GM10266 (cell line): ENCODE data around the gene PGLYRP2.
"Not testable (repeated sequence)": the region's sequence is repeated elsewhere in the genome, so short reads cannot be mapped to it uniquely, and the experiment has no call there.

Experiments
- DNase-seq: peaks from one replicate; pipeline ENCODE4 v3.0.0; 2012; ENCODE audit errors: extremely low spot score
- TF ChIP-seq, protein P1 (sequence below): IDR thresholded peaks from 2 replicates; pipeline ENCODE4 v1.5.1; 2012; ENCODE audit warnings: mild to moderate bottlenecking, low read depth; ENCODE audit not compliant: control insufficient read depth, insufficient read depth; ENCODE audit errors: missing control alignments

Gene PGLYRP2

DNA sequence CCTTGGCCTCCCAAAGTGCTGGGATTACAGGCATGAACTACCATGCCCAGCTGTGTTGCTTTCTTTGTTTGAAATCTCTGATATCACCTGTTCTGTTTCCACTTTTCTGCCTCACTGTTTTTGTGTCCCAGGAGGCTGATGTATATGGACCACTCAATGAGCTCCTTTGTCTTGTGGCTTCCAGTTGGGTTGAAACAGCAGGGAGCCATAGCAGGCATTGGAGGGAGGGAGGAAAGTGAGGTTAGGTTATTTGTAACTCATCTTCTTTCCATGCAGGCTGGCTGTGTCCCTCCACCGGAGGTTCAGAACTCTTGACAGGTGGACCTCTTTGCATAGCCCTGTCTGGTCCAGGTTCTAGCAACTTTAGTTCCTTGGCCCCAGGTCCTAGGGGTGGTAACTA is 23.0 kb upstream of the PGLYRP2 start:
- DNase-seq, result no peak
- TF ChIP-seq, protein P1, sequence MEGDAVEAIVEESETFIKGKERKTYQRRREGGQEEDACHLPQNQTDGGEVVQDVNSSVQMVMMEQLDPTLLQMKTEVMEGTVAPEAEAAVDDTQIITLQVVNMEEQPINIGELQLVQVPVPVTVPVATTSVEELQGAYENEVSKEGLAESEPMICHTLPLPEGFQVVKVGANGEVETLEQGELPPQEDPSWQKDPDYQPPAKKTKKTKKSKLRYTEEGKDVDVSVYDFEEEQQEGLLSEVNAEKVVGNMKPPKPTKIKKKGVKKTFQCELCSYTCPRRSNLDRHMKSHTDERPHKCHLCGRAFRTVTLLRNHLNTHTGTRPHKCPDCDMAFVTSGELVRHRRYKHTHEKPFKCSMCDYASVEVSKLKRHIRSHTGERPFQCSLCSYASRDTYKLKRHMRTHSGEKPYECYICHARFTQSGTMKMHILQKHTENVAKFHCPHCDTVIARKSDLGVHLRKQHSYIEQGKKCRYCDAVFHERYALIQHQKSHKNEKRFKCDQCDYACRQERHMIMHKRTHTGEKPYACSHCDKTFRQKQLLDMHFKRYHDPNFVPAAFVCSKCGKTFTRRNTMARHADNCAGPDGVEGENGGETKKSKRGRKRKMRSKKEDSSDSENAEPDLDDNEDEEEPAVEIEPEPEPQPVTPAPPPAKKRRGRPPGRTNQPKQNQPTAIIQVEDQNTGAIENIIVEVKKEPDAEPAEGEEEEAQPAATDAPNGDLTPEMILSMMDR, result no peak

GRCh38 chr19:15501596-15501995 is 22.3 kb upstream of the PGLYRP2 start:
- TF ChIP-seq, protein P1, result no peak
- DNase-seq, result no peak

DNA sequence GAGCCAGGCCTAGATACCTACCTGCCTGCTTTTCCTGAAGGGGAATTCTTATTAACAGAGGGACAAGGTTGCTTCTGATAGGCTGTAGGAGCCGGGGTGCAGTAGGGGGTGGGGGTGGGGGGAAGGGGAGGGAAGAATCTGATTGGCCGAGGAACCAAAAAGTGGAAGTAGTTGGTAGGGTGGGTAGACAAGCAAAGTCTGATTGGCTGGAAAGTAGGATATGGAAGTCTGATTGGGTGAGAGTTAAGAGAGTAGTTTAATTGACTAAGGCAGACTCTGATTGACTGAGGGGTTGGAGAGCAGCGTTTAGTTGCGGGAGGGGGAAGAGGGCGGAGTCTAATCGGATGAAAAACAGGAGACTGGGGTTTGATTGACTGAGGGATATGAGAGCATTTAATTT is 19.6 kb upstream of the PGLYRP2 start:
- DNase-seq, result no peak

DNA sequence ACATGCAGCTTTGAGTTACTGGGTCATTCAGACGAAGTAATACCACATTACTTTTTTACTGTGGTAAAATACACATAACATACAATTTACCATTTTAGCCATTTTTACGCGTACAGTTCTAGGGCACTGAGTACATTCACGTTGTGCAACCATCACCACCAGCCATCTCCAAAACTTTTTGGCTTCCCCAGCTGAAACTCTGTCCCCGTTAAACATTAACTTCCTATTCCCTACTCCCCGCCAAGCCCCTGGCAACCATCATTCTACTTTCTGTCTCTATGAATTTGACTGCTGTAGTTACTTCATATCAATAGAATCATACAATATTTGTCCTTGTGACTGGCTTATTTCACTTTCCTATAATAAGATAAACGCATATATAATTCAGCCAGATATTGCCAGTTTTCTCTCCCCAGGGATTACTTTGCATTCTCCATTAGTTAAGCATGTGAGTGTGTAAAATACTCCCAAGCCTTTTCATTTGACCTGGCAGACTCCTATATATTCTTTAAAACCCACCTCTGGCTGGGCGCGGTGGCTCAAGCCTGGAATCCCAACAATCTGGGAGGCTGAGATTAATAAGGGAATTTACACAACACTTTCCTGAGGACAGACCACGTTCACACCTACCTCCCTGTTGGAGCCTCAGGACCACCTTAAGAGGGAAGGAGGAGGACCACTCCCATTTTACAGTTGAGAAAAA is 19.0 kb upstream of the PGLYRP2 start:
- DNase-seq, result no peak
- TF ChIP-seq, protein P1, result no peak

More for the DNA sequence above, 19.6 kb upstream of the PGLYRP2 start:
- TF ChIP-seq, protein P1, result no peak

GRCh38 chr19:15495151-15495550 is 15.8 kb upstream of the PGLYRP2 start:
- TF ChIP-seq, protein P1, result no peak
- DNase-seq, result no peak

GRCh38 chr19:15488489-15489226 is 9.4 kb upstream of the PGLYRP2 start:
- TF ChIP-seq, protein P1, result no peak
- DNase-seq, result no peak

DNA sequence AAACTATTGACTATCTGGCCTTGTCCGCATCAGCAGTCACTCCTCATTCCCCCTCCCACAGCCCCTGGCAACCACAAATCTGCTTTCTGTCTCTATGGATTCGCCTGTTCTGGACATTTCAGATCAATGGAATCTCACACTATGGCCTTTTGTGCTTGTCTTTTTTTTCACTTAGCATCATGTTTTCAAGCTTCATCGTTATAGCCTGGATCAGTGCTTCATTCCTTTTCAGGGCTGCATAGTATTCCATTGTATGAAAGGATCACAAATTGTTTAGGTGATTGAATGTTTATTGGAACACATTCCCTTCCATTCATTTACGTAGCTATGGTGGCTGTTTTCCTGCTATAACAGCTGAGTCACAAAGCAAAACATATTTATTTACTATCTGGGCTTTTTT is 7.7 kb upstream of the PGLYRP2 start:
- TF ChIP-seq, protein P1, result no peak
- DNase-seq, result no peak

GRCh38 chr19:15485768-15486167 is 6.5 kb upstream of the PGLYRP2 start:
- not testable (repeated sequence) for DNase-seq

- not testable (repeated sequence) for DNase-seq
These were observed 1.7 kb upstream of the PGLYRP2 start for GRCh38 chr19:15480996-15481395.
